ENCODE results near the gene OPALIN. TPM values are rescaled to one million over a fixed set of nuclear protein-coding genes. Genes with fewer than 3 reads are reported as not detected.

Gene OPALIN
- total and polyA plus RNA-seq, 2 donors (not counting 3 experiments of a cell fraction or from before 2014, with no cell fraction given), result not detected

- no peaks in the 10 kb centered on the region for H3K36me3 ChIP-seq (ENCODE audit: control insufficient read depth in 2 of 2, extremely low read depth in 1 of 2, insufficient read depth in 2 of 2, low read length in 2 of 2)
- no peak overlapping the region for H2AFZ ChIP-seq (ENCODE audit: low read depth, low read length)
- H3K9me3 ChIP-seq (replicated peaks; ENCODE audit: control insufficient read depth, insufficient read depth, low read length), result no peaks in the 10 kb centered on the region
- H3K9ac ChIP-seq (replicated peaks; ENCODE audit: extremely low read depth, insufficient read depth, low read length), result no peak overlapping the region
- H3K27me3 ChIP-seq (ENCODE audit: control insufficient read depth in 2 of 2, insufficient read depth in 2 of 2, low read length in 2 of 2), result peaks cover 3 to 5% of the 10 kb centered on the region in 2 experiments
- H4K20me1 ChIP-seq (replicated peaks; ENCODE audit: control insufficient read depth, extremely low read depth, insufficient read depth, low read length), result no peaks in the 10 kb centered on the region
- H3K4me3 ChIP-seq (replicated peaks in 1 of 3; ENCODE audit: insufficient read depth in 1 of 3, low read depth in 1 of 3, low read length in 3 of 3), result no peak overlapping the region
- no peaks in the 10 kb centered on the region for H3K4me1 ChIP-seq (ENCODE audit: control insufficient read depth, extremely low read depth, insufficient read depth, low read length)
- peak; percentile 1 for DNase-seq (ENCODE audit: low read depth, low spot score)
- no peaks in the 10 kb centered on the region for H3K79me2 ChIP-seq (ENCODE audit: control insufficient read depth, insufficient read depth, low read length)
- CTCF ChIA-PET, result no interaction called here
- dilution Hi-C loops (cut with MboI; ENCODE audit: extremely low pct_ligation_motif_present, low sequenced_read_pairs), result no loop called here
- POLR2A ChIA-PET, result no interaction called here
- intact Hi-C loops (cut with micrococcal nuclease), result no loop called here
- no peak overlapping the region for H3K4me2 ChIP-seq (ENCODE audit: insufficient read depth, low read length)
- FAIRE-seq, result no peak
- no TSS peak for BruUV-seq (replicated peaks)
- no peak for TF ChIP-seq MAX (IDR thresholded peaks at IDR 0.05; ENCODE audit: insufficient read depth, insufficient read length)
- no peak for TF ChIP-seq FOS (IDR thresholded peaks at IDR 0.05; ENCODE audit: borderline replicate concordance, insufficient read depth, low read length)
- no peak for TF ChIP-seq POLR2A (IDR thresholded peaks at IDR 0.05; ENCODE audit: low read depth, low read length)
- TF ChIP-seq EZH2 (IDR thresholded peaks at IDR 0.05; ENCODE audit: borderline replicate concordance, low read depth, low read length, severe bottlenecking), result no peak
- TF ChIP-seq, protein P1, sequence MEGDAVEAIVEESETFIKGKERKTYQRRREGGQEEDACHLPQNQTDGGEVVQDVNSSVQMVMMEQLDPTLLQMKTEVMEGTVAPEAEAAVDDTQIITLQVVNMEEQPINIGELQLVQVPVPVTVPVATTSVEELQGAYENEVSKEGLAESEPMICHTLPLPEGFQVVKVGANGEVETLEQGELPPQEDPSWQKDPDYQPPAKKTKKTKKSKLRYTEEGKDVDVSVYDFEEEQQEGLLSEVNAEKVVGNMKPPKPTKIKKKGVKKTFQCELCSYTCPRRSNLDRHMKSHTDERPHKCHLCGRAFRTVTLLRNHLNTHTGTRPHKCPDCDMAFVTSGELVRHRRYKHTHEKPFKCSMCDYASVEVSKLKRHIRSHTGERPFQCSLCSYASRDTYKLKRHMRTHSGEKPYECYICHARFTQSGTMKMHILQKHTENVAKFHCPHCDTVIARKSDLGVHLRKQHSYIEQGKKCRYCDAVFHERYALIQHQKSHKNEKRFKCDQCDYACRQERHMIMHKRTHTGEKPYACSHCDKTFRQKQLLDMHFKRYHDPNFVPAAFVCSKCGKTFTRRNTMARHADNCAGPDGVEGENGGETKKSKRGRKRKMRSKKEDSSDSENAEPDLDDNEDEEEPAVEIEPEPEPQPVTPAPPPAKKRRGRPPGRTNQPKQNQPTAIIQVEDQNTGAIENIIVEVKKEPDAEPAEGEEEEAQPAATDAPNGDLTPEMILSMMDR (IDR thresholded peaks at IDR 0.05; ENCODE audit: extremely low read depth in 1 of 2, insufficient read depth in 1 of 2, low read depth in 1 of 2, low read length in 2 of 2), result no peak
- no peak for TF ChIP-seq MYC (IDR thresholded peaks at IDR 0.05; ENCODE audit: low read depth, low read length)
- TF ChIP-seq POLR2AphosphoS5 (IDR thresholded peaks at IDR 0.05; ENCODE audit: insufficient read depth, low read depth, low read length), result no peak
- TF ChIP-seq GATA2 (IDR thresholded peaks at IDR 0.05; ENCODE audit: insufficient read depth, insufficient read length, low read depth, low read length), result no peak
- no peak overlapping the region for H3K27ac ChIP-seq (ENCODE audit: insufficient read depth, low read depth, low read length)
- H3K9me1 ChIP-seq (replicated peaks; ENCODE audit: control insufficient read depth, extremely low read depth, insufficient read depth, low read length), result no peaks in the 10 kb centered on the region
These were observed 13.6 kb downstream of the OPALIN start for GRCh38 chr10:96345222-96345621.

Data from endothelial cell of umbilical vein (primary cell).